NCI-H1105 treated with DMSO at 0.1 percent for 48 hours (cell line): ENCODE results near the gene ZNF155.

Experiments
- DNase-seq: peaks from one replicate; lab custom pipeline; 2025; lab: John Stamatoyannopoulos, UW

The ZNF155 gene

GRCh38 chr19:44003461-44004009, 19.5 kb downstream of the ZNF155 start:
- DNase-seq: peak; percentile 9

GRCh38 chr19:44005973-44006372, 22.0 kb downstream of the ZNF155 start:
- DNase-seq: no peak

GRCh38 chr19:44007473-44007872, 23.5 kb downstream of the ZNF155 start:
- no peak for DNase-seq

GRCh38 chr19:44010468-44010867, 26.5 kb downstream of the ZNF155 start:
- no peak for DNase-seq

- DNase-seq: no peak
Observed at GRCh38 chr19:44019498-44019897, 35.5 kb downstream of the ZNF155 start.

GRCh38 chr19:44021221-44021620, 37.2 kb downstream of the ZNF155 start:
- no peak for DNase-seq

- DNase-seq: no peak
Observed at GRCh38 chr19:44024900-44025216, 40.9 kb downstream of the ZNF155 start.

- DNase-seq: peak; percentile 77
Observed at GRCh38 chr19:44025217-44025936, 41.4 kb downstream of the ZNF155 start, which contains the start of gene ZNF222. Gene ZNF222 (plus strand): TSS chr19:44025379. CDS start chr19:44025437, 58 bp downstream.

GRCh38 chr19:44026622-44027021, 42.6 kb downstream of the ZNF155 start:
- DNase-seq: no peak

- no peak for DNase-seq
Observed at GRCh38 chr19:44032001-44032610, 48.1 kb downstream of the ZNF155 start.

GRCh38 chr19:44042147-44042546, 58.2 kb downstream of the ZNF155 start:
- DNase-seq: no peak
